Superior temporal gyrus (tissue), 1 donor: ENCODE measurements around the gene EBLN2.
"Not testable (repeated sequence)": the region's sequence is repeated elsewhere in the genome, so short reads cannot be mapped to it uniquely, and the experiment has no call there.

ENCODE experiments used
- DNase-seq: peaks from one replicate; pipeline ENCODE4 v3.0.0-alpha.2; 2016; ENCODE audit errors: extremely low spot score

The EBLN2 gene

GRCh38 chr3:73060302-73060723, 1.1 kb upstream of the EBLN2 start:
- DNase-seq = no peak

- DNase-seq = not testable (repeated sequence)
These were observed 4.8 kb downstream of the EBLN2 start for GRCh38 chr3:73066243-73066642.

GRCh38 chr3:73068419-73068818, 7.0 kb downstream of the EBLN2 start:
- no peak for DNase-seq

DNA sequence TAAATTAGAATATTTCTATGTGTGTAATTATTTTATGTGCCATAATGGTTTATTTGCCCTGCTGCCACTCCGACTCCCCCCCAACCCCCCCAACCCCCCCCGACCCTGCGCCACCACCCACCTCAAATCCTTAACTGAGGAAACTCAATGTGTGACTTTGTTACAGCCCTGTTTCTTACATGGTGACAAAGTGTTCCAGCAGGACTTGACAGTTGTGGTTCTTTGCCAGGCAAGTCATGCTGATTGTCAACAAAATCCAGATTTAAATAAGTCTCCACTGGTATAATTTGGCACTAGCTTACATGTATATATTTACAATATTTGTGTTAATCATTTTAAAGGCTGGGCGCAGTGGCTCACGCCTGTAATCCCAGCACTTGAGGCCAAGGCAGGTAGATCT, 7.7 kb downstream of the EBLN2 start:
- no peak for DNase-seq

- DNase-seq = no peak
These were observed 8.5 kb downstream of the EBLN2 start for GRCh38 chr3:73069775-73070444.

DNA sequence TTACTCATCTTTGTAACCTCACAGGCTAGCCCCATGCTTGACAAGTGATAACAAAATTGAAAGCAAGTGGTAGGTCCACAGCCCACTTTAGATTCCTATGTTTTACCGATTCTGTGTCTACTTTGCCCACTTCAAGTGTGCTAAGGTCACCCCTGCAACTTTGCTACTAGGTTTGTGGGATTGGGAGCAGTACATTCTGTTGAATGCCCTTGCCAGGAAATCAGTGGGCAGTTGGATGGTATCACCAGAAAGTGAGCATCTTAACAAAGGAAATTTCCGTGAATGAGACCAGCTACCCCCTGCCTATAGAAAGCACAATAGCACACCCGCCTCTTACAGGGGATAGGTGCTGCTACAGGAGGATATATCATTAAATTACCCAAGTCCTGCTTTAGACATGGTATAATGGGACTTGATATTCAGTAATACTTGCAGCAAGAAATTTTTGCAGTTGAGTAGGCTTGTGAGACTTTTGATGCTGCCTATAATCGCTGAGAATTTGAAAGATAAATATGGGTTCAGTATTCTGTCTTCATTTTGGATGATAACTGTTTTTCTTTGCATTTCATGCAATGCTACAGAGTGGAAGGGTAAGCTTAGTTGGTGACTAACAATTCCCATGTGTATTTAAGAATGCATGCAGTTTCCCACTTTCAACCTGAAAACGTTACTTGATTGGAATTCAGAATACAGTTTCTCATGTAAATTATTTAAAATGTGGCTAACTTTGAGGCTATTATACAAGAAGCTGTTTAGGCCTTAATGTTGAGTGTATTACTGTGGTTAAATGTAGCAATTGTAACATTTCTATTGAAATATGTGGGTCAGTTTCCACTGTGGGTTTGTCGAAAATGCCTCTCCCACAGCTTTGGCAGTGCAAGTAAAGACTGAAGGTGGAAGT, 9.5 kb downstream of the EBLN2 start:
- DNase-seq = no peak

GRCh38 chr3:73071952-73072351, 10.5 kb downstream of the EBLN2 start:
- DNase-seq = no peak

DNA sequence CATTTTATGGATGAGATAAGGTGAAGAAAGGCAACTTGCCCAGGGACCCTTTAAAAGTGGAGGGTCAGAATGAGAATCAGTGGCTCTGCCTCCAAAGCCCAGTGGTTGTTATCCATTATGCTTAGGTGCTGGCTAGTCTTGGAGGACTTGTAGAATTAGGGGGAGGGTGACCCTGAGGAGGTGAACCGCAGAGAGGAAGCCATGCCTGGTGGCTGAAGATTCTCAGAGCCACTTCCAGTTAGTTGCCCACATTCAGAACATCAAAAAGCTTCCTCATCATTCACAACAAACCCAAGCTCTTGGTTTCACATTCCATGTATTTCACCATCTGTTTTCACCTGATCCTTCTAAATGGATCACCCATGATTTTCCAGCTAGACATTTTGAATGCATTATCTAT, 11.2 kb downstream of the EBLN2 start:
- no peak for DNase-seq

- DNase-seq = no peak
These were observed 11.7 kb downstream of the EBLN2 start for GRCh38 chr3:73073091-73073707.

DNA sequence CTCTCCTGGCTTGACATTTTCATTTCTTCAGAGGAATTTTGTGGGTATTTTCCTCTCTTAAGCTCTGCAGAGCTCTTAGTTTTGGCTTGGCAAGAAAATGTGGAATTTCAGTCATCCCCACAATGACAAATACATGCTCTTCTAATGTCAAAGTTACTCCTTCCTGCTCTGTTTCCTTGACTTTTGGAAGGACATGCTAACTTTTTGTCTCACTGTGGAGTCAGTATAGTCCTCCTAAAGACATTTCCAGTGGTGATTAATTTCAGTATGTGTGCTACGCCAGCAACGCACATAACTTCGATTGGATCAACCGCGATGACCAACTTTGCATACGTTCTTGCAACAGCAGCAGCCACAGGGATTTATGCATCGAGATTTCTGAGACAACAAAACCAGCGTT, 13.3 kb downstream of the EBLN2 start:
- no peak for DNase-seq

- DNase-seq = no peak
These were observed 18.9 kb downstream of the EBLN2 start for GRCh38 chr3:73080216-73080966.

- no peak for DNase-seq
These were observed 19.7 kb downstream of the EBLN2 start for GRCh38 chr3:73081140-73081539.

DNA sequence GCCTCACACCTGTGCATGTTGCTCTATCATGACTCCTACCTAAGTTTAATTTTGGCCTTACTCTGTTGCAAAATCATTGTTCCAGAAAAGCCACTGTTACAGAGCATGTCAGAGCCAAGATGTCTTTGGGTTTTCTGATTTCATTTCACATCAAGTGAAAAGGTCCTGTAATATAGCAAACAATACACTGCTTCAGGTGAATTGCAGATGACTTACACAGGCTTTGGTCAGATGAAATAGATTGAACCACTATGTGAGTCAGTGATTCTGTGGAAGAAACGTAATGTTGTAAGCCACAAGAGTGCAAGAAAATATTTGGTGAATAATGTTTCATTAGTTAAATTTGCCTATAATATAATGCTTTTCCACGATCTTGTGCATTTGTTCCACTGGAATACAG, 22.7 kb downstream of the EBLN2 start:
- no peak for DNase-seq

DNA sequence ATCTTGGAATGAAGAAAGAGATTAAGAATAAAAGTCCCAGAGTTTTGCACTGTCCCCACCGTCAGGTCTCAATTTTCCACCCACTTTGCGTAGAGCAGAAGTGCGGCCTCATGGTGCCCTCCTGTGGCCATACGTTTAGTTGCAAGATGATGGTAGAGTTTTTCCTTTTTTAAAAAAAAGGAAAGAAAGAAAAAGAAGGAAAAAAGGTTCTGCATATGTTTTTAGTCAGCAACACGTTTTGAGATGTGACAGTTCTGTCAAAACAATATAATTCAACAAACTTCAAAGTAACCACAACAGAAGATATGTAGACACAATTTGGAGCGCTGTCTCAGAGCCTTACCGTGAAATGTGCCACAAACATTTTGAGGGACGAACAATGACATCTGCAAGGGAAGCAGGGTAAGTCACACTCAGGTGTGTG, 24.6 kb downstream of the EBLN2 start:
- DNase-seq = peak; percentile 78

- no peak for DNase-seq
These were observed 32.7 kb downstream of the EBLN2 start for GRCh38 chr3:73094129-73094528.

DNA sequence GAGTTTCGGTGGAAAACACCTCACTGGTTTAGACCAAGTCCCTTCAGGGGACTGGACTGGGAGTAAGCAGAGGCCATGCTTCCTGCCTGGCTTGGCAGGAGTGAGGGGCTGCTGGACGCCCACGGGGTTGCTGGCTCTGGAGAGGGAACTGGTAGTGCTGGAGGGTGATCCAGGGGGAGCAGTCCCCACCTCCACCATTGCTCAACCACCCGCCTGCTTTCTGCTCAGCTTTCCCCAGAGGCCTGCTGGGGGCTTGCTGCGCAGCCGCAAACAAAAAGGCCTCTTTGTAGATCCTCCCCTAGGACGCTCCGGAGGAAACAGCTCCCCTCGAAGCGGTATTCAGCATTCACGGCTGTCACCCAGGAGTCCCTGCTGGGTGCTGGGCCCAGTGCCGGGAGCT, 33.5 kb downstream of the EBLN2 start:
- DNase-seq = no peak

DNA sequence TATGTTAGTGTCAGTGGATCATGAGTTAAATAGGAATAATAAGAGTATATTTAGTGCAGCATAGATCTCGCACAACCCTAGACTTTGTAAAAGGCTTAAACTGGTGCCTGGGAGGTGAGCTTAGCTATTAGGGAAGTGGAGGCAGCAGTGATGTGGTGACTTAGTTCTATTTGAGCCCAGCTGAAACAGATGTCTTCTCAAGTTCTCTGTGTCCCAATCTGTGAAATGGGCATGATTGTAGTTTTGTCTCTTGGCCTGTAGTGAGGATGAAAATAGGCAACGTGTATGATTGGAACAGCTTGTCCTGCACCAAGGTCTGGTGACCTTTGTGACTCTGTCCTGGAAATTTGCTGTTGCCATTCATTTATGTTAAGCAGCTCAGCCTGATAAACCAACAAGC, 34.7 kb downstream of the EBLN2 start:
- no peak for DNase-seq

- DNase-seq = no peak
These were observed 36.6 kb downstream of the EBLN2 start for GRCh38 chr3:73098026-73098425.

DNA sequence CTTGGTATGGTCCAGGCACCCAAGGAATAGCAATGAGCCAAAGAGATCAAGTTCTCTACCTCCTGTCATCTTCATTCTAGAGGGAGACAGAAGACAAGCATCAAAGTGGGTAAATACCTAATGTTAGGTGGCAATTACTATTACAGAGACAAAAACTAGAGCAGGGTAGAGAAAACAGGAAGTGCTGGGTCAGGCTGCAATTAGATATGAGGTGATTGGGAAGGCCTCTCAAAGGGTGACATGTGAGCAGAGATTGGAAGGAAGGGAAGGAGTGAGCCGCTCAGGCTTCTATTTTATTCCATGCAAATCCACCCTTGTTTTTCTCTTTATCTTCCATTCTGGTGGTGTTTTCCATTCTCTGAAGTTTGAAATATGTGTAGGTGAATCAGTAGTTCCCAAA, 37.4 kb downstream of the EBLN2 start:
- DNase-seq = no peak

DNA sequence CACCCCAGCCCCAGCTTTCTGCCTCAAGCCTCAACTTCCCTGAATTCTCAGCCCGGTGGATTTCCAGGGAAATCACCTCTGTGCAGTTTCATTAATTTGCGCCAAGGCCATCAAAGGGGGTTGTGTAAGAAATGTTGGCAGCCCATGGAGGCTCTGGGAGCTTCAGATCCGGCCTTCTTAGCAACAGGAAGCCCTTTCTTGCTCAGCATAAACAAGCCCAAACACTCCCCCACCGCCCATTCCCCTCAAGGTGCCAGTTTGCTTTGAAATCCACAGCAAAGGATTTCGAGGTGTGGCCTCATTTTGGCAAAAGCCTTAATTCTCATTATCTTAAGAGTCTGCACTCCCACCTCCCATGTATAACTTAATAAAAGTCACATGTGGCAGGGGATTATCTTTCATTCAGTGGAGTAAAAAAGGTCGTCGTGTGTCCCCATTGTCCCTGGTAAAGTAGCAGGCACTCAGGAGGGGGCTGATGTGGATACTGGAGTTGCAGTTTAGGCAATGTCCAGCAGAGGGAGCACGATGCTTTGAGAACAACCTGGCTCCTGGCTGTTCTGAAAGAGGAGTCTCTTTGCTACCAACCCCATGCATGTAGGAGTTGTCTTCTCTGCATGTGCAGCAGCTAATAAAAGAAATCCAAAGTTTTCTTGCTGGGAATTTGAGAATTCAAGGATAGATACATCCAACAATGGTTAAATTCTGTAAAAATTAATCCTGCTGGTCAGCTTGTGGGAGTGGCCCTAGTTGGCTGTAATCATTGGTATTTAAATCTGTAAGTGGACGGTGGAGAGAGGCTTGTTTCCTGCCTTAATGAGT, 39.5 kb downstream of the EBLN2 start:
- DNase-seq = peak; percentile 98

- no peak for DNase-seq
These were observed 40.4 kb downstream of the EBLN2 start for GRCh38 chr3:73101881-73102280.
